HepG2 (cell line): ENCODE measurements around the gene ZNF618. TPM values are rescaled to one million over a fixed set of nuclear protein-coding genes. Genes with fewer than 3 reads are reported as not detected.

Source experiments
- BRD4 ChIP-seq: sonication (generic); formaldehyde crosslinking; IDR thresholded peaks from 2 replicates; pipeline ENCODE4 v1.4.0; 2020; ENCODE audit warnings: missing genetic modification reagents
- HNRNPLL ChIP-seq: fragments of 200-400 bp; formaldehyde crosslinking; IDR thresholded peaks from 2 replicates; pipeline ENCODE4 v1.6.1; 2017; ENCODE audit warnings: mild to moderate bottlenecking, low read depth, low read length; ENCODE audit not compliant: poor library complexity, severe bottlenecking
- MED1 ChIP-seq: sonication (generic); formaldehyde crosslinking; IDR thresholded peaks from 2 replicates; pipeline ENCODE4 v1.4.0; 2020; ENCODE audit warnings: missing genetic modification reagents
- U2AF1 ChIP-seq: fragments of 200-400 bp; formaldehyde crosslinking; optimal IDR thresholded peaks from 2 replicates; pipeline ENCODE3; 2017; ENCODE audit warnings: mild to moderate bottlenecking, low read depth, low read length
- YY1 ChIP-seq: IDR thresholded peaks from 2 replicates; pipeline ENCODE4 v1.6.1; 2011; ENCODE audit warnings: low read length, low read depth, moderate library complexity, mild to moderate bottlenecking; ENCODE audit not compliant: insufficient read depth, insufficient replicate concordance
- ZFP1 ChIP-seq: IDR thresholded peaks from 2 replicates; pipeline ENCODE4 v1.6.1; 2016
- ZMAT3 ChIP-seq: sonication (generic); formaldehyde crosslinking; conservative IDR thresholded peaks from 2 replicates; pipeline ENCODE4 v1.7.0; 2021; ENCODE audit warnings: missing genetic modification reagents
- ZNF556 ChIP-seq: sonication (generic); formaldehyde crosslinking; IDR thresholded peaks from 2 replicates; pipeline ENCODE4 v1.4.0; 2020; ENCODE audit warnings: mild to moderate bottlenecking, missing genetic modification reagents, borderline replicate concordance
- polyA plus RNA-seq, 8 experiments: library from polyadenylated mRNA; depleted of rRNA in 3 of 8; stranded (reverse) in 7 of 8; unstranded in 1 of 8; fragments of >200 nt; fragmentation: Illumina TruSeq in 4 of 8; extraction: Trizol in 4 of 8; gene quantifications; 2 replicates each; pipeline versions ENCODE4 v1.2.1 to v1.2.3, GENCODE V29; 2011 to 2016; ENCODE audit warnings: low read depth in 4 of 8, missing spikeins in 1 of 8, mixed read lengths in 1 of 8; ENCODE audit not compliant: insufficient read depth in 1 of 8
- total RNA-seq, 5 experiments: library from RNA; depleted of rRNA; stranded (reverse); fragments of >200 nt; fragmentation: Illumina TruSeq; extraction: Trizol; gene quantifications; 2 replicates each; pipeline ENCODE4 v1.2.3, GENCODE V29; 2016; ENCODE audit warnings: low read depth in 1 of 5
- TF ChIP-seq, protein P1 (sequence below): sonication (generic); formaldehyde crosslinking; IDR thresholded peaks from 2 replicates; pipeline ENCODE4 v1.4.0; 2020; ENCODE audit warnings: low read depth, missing genetic modification reagents
- TF ChIP-seq, protein P2 (sequence below): sonication (generic); formaldehyde crosslinking; IDR thresholded peaks from 2 replicates; pipeline ENCODE4 v1.4.0; 2020; ENCODE audit warnings: missing genetic modification reagents
- TF ChIP-seq, protein P3 (sequence below): sonication (generic); formaldehyde crosslinking; conservative IDR thresholded peaks from 2 replicates; pipeline ENCODE4 v1.5.0; 2020; ENCODE audit warnings: missing genetic modification reagents
- TF ChIP-seq, protein P4 (sequence below): sonication (generic); formaldehyde crosslinking; IDR thresholded peaks from 2 replicates; pipeline ENCODE4 v1.4.0; 2020; ENCODE audit warnings: missing genetic modification reagents
- TF ChIP-seq, protein P5 (sequence below): sonication (generic); formaldehyde crosslinking; IDR thresholded peaks from 2 replicates; pipeline ENCODE4 v1.5.0; 2020; ENCODE audit warnings: missing genetic modification reagents

The ZNF618 gene
- total and polyA plus RNA-seq, 2 of the 13 experiments (the other 11 are each of a cell fraction or from before 2014, with no cell fraction given), result 0.07 TPM

DNA sequence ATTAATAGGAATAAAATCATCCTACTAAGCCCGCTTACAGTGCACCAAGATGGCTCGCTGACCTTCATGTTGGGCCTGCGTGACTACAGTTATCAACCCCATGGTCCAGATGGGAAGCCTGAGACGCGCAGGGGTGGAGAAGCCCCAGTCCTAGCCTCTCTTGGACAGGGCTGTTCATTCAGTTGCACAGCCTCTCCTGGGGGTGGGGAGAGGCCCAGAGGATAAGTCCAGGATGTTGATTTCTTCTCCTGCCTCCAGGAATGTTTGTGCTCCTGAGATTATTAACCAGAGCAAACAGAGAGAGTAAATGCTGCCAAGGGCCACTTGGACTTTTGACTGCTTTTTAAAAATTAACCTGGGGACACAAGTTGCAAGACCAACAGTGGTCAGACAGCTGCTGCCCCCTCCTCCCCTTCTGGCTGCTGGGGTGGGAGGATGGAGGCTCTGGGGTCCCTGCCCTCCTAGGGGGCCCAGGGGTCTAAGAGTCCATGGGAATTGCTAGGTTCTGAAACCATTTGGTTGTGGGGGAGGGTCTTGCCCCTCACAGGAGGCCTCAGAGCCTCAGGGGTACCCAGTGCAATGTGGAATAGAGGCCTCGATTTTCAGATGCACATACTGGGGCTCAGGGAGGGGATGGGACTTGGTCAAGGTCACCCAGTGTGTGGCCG, 204.8 kb downstream of the ZNF618 start (continued):
- TF ChIP-seq, protein P1, sequence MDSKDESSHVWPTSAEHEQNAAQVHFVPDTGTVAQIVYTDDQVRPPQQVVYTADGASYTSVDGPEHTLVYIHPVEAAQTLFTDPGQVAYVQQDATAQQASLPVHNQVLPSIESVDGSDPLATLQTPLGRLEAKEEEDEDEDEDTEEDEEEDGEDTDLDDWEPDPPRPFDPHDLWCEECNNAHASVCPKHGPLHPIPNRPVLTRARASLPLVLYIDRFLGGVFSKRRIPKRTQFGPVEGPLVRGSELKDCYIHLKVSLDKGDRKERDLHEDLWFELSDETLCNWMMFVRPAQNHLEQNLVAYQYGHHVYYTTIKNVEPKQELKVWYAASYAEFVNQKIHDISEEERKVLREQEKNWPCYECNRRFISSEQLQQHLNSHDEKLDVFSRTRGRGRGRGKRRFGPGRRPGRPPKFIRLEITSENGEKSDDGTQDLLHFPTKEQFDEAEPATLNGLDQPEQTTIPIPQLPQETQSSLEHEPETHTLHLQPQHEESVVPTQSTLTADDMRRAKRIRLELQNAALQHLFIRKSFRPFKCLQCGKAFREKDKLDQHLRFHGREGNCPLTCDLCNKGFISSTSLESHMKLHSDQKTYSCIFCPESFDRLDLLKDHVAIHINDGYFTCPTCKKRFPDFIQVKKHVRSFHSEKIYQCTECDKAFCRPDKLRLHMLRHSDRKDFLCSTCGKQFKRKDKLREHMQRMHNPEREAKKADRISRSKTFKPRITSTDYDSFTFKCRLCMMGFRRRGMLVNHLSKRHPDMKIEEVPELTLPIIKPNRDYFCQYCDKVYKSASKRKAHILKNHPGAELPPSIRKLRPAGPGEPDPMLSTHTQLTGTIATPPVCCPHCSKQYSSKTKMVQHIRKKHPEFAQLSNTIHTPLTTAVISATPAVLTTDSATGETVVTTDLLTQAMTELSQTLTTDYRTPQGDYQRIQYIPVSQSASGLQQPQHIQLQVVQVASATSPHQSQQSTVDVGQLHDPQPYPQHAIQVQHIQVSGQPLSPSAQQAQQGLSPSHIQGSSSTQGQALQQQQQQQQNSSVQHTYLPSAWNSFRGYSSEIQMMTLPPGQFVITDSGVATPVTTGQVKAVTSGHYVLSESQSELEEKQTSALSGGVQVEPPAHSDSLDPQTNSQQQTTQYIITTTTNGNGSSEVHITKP (CRISPR knock-in tag), result peak; percentile 82; the same call in 1 of the 2 replicates
- TF ChIP-seq ZNF556 (CRISPR knock-in tag), result peak; percentile 63; the same call in 1 of the 2 replicates
- peak; percentile 97 for TF ChIP-seq MED1 (CRISPR knock-in tag)
- TF ChIP-seq, protein P2, sequence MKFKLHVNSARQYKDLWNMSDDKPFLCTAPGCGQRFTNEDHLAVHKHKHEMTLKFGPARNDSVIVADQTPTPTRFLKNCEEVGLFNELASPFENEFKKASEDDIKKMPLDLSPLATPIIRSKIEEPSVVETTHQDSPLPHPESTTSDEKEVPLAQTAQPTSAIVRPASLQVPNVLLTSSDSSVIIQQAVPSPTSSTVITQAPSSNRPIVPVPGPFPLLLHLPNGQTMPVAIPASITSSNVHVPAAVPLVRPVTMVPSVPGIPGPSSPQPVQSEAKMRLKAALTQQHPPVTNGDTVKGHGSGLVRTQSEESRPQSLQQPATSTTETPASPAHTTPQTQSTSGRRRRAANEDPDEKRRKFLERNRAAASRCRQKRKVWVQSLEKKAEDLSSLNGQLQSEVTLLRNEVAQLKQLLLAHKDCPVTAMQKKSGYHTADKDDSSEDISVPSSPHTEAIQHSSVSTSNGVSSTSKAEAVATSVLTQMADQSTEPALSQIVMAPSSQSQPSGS (CRISPR knock-in tag), result peak; percentile 82
- TF ChIP-seq U2AF1, result no peak
- TF ChIP-seq HNRNPLL, result no peak
- TF ChIP-seq ZMAT3, result peak; percentile 74; the same call in 1 of the 2 replicates
- TF ChIP-seq, protein P3, sequence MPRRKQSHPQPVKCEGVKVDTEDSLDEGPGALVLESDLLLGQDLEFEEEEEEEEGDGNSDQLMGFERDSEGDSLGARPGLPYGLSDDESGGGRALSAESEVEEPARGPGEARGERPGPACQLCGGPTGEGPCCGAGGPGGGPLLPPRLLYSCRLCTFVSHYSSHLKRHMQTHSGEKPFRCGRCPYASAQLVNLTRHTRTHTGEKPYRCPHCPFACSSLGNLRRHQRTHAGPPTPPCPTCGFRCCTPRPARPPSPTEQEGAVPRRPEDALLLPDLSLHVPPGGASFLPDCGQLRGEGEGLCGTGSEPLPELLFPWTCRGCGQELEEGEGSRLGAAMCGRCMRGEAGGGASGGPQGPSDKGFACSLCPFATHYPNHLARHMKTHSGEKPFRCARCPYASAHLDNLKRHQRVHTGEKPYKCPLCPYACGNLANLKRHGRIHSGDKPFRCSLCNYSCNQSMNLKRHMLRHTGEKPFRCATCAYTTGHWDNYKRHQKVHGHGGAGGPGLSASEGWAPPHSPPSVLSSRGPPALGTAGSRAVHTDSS, result no peak
- TF ChIP-seq, protein P4, sequence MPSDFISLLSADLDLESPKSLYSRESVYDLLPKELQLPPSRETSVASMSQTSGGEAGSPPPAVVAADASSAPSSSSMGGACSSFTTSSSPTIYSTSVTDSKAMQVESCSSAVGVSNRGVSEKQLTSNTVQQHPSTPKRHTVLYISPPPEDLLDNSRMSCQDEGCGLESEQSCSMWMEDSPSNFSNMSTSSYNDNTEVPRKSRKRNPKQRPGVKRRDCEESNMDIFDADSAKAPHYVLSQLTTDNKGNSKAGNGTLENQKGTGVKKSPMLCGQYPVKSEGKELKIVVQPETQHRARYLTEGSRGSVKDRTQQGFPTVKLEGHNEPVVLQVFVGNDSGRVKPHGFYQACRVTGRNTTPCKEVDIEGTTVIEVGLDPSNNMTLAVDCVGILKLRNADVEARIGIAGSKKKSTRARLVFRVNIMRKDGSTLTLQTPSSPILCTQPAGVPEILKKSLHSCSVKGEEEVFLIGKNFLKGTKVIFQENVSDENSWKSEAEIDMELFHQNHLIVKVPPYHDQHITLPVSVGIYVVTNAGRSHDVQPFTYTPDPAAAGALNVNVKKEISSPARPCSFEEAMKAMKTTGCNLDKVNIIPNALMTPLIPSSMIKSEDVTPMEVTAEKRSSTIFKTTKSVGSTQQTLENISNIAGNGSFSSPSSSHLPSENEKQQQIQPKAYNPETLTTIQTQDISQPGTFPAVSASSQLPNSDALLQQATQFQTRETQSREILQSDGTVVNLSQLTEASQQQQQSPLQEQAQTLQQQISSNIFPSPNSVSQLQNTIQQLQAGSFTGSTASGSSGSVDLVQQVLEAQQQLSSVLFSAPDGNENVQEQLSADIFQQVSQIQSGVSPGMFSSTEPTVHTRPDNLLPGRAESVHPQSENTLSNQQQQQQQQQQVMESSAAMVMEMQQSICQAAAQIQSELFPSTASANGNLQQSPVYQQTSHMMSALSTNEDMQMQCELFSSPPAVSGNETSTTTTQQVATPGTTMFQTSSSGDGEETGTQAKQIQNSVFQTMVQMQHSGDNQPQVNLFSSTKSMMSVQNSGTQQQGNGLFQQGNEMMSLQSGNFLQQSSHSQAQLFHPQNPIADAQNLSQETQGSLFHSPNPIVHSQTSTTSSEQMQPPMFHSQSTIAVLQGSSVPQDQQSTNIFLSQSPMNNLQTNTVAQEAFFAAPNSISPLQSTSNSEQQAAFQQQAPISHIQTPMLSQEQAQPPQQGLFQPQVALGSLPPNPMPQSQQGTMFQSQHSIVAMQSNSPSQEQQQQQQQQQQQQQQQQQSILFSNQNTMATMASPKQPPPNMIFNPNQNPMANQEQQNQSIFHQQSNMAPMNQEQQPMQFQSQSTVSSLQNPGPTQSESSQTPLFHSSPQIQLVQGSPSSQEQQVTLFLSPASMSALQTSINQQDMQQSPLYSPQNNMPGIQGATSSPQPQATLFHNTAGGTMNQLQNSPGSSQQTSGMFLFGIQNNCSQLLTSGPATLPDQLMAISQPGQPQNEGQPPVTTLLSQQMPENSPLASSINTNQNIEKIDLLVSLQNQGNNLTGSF (CRISPR knock-in tag), result no peak
- TF ChIP-seq BRD4 (CRISPR knock-in tag), result peak; percentile 27
- TF ChIP-seq, protein P5, sequence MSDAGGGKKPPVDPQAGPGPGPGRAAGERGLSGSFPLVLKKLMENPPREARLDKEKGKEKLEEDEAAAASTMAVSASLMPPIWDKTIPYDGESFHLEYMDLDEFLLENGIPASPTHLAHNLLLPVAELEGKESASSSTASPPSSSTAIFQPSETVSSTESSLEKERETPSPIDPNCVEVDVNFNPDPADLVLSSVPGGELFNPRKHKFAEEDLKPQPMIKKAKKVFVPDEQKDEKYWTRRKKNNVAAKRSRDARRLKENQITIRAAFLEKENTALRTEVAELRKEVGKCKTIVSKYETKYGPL (CRISPR knock-in tag), result no peak
- TF ChIP-seq ZFP1 (CRISPR knock-in tag), result peak; percentile 73; the same call in 1 of the 2 replicates
- TF ChIP-seq YY1, result peak; percentile 78
